Loucy (cell line): ENCODE results near the gene CAMTA1.

ENCODE experiments used
- H2AFZ ChIP-seq: fragments of 200-600 bp; sonication (generic); 2 replicates; pipeline ENCODE4 v1.6.0; 2016; ENCODE audit warnings: antibody characterized with exemption, mild to moderate bottlenecking, low read length, moderate library complexity
- H3F3A ChIP-seq: fragments of 200-600 bp; 2 replicates; pipeline ENCODE4 v1.6.0; 2016; ENCODE audit warnings: antibody characterized with exemption, low read depth, mild to moderate bottlenecking
- H3K27me3 ChIP-seq: fragments of 200-600 bp; sonication (generic); 2 replicates; pipeline ENCODE4 v1.6.1; 2014; ENCODE audit warnings: low read length, mild to moderate bottlenecking; ENCODE audit not compliant: insufficient read depth, poor library complexity, severe bottlenecking
- H3K36me3 ChIP-seq: fragments of 200-600 bp; sonication (generic); 2 replicates; pipeline ENCODE4 v1.6.1; 2016; ENCODE audit warnings: low read length; ENCODE audit not compliant: insufficient read depth
- H3K4me1 ChIP-seq: fragments of 200-600 bp; sonication (generic); 2 replicates; pipeline ENCODE4 v1.5.1; 2014; ENCODE audit warnings: low read length, mild to moderate bottlenecking; ENCODE audit not compliant: insufficient read depth, poor library complexity, severe bottlenecking
- H3K4me2 ChIP-seq: fragments of 200-600 bp; sonication (generic); 2 replicates; pipeline ENCODE4 v1.6.0; 2014; ENCODE audit warnings: antibody characterized with exemption, low read length, low read depth, mild to moderate bottlenecking; ENCODE audit not compliant: poor library complexity, severe bottlenecking
- H3K4me3 ChIP-seq: fragments of 200-600 bp; sonication (generic); 2 replicates; pipeline ENCODE4 v1.5.1; 2014; ENCODE audit warnings: low read length, mild to moderate bottlenecking, mixed read lengths; ENCODE audit not compliant: poor library complexity, severe bottlenecking
- H3K79me2 ChIP-seq: fragments of 200-600 bp; sonication (generic); 2 replicates; pipeline ENCODE4 v1.6.1; 2014; ENCODE audit warnings: low read length; ENCODE audit not compliant: insufficient read depth
- H3K9ac ChIP-seq: fragments of 200-600 bp; sonication (generic); 2 replicates; pipeline ENCODE4 v1.6.0; 2014; ENCODE audit warnings: mild to moderate bottlenecking, low read depth, low read length, moderate library complexity; ENCODE audit not compliant: poor library complexity, severe bottlenecking
- H3K9me2 ChIP-seq: fragments of 200-600 bp; sonication (generic); replicated peaks from 2 replicates; pipeline ENCODE4 v1.6.1; 2016; ENCODE audit warnings: low read depth, low read length, mixed read lengths
- H3K9me3 ChIP-seq: fragments of 200-600 bp; sonication (generic); 2 replicates; pipeline ENCODE4 v1.6.1; 2014; ENCODE audit warnings: mild to moderate bottlenecking, antibody characterized with exemption, low read length, low read depth; ENCODE audit not compliant: insufficient read depth
- H4K20me1 ChIP-seq: fragments of 200-600 bp; sonication (generic); 2 replicates; pipeline ENCODE4 v1.6.0; 2014; ENCODE audit warnings: antibody characterized with exemption, low read length, mild to moderate bottlenecking; ENCODE audit not compliant: insufficient read depth, poor library complexity, severe bottlenecking
- CTCF ChIP-seq: fragments of 200-600 bp; sonication (generic); conservative IDR thresholded peaks from 2 replicates; pipeline ENCODE4 v1.5.1; 2014; ENCODE audit warnings: mild to moderate bottlenecking, antibody characterized with exemption, low read length
- EZH2phosphoT487 ChIP-seq: fragments of 200-600 bp; IDR thresholded peaks from 2 replicates; pipeline ENCODE4 v1.6.1; 2018; ENCODE audit warnings: antibody characterized with exemption, mild to moderate bottlenecking, moderate library complexity, borderline replicate concordance

The CAMTA1 gene

GRCh38 chr1:7374563-7375160, 589.4 kb downstream of the CAMTA1 start:
- TF ChIP-seq EZH2phosphoT487, result no peak
- TF ChIP-seq CTCF, result no peak
- no peaks in the 10 kb centered on the region for H4K20me1 ChIP-seq
- no peaks in the 10 kb centered on the region for H3K9me2 ChIP-seq
- no peaks in the 10 kb centered on the region; the same call in 1 of the 2 replicates for H3K9me3 ChIP-seq
- no peaks in the 10 kb centered on the region for H3K27me3 ChIP-seq
- H2AFZ ChIP-seq, result no peak overlapping the region
- no peaks in the 10 kb centered on the region for H3K4me1 ChIP-seq
- no peak overlapping the region for H3K4me3 ChIP-seq
- no peaks in the 10 kb centered on the region for H3K79me2 ChIP-seq
- no peak overlapping the region for H3K4me2 ChIP-seq
- no peak overlapping the region for H3K9ac ChIP-seq
- H3K36me3 ChIP-seq, result no peaks in the 10 kb centered on the region
- no peaks in the 10 kb centered on the region for H3F3A ChIP-seq

- H3K9me3 ChIP-seq, result no peaks in the 10 kb centered on the region; the same call in 1 of the 2 replicates
- no peak overlapping the region for H3K9ac ChIP-seq
- no peaks in the 10 kb centered on the region for H4K20me1 ChIP-seq
- TF ChIP-seq EZH2phosphoT487 (no peak), CTCF (no peak)
- H3K36me3 ChIP-seq, result no peaks in the 10 kb centered on the region
- no peaks in the 10 kb centered on the region for H3K79me2 ChIP-seq
- no peak overlapping the region for H2AFZ ChIP-seq
- H3K4me1 ChIP-seq, result no peaks in the 10 kb centered on the region
- no peak overlapping the region for H3K4me2 ChIP-seq
- H3F3A ChIP-seq, result no peaks in the 10 kb centered on the region
- H3K4me3 ChIP-seq, result no peak overlapping the region
- H3K27me3 ChIP-seq, result no peaks in the 10 kb centered on the region
- no peaks in the 10 kb centered on the region for H3K9me2 ChIP-seq
These were observed 590.1 kb downstream of the CAMTA1 start for GRCh38 chr1:7375329-7375728.

- Histone ChIP-seq H3K27me3 (no peaks in the 10 kb centered on the region), H3K36me3 (no peaks in the 10 kb centered on the region), H3K79me2 (no peaks in the 10 kb centered on the region), H2AFZ (no peak overlapping the region), H3K9me2 (no peaks in the 10 kb centered on the region), H3K9ac (no peak overlapping the region), H4K20me1 (no peaks in the 10 kb centered on the region), H3K4me1 (no peaks in the 10 kb centered on the region), H3K4me3 (no peak overlapping the region), H3K4me2 (no peak overlapping the region), H3K9me3 (no peaks in the 10 kb centered on the region; the same call in 1 of the 2 replicates), H3F3A (no peaks in the 10 kb centered on the region)
- TF ChIP-seq EZH2phosphoT487, result no peak
- no peak for TF ChIP-seq CTCF
These were observed 590.8 kb downstream of the CAMTA1 start for GRCh38 chr1:7375781-7376660.
